GM18858 (cell line): ENCODE results near the gene RANGAP1.
"Not testable (repeated sequence)": the region's sequence is repeated elsewhere in the genome, so short reads cannot be mapped to it uniquely, and the experiment has no call there.

Source experiments
- ATAC-seq: cut with Tn5 transposase; IDR thresholded peaks from one replicate; pipeline ENCODE4 v1.9.1; 2021; ENCODE audit not compliant: unreplicated experiment

RANGAP1 gene

DNA sequence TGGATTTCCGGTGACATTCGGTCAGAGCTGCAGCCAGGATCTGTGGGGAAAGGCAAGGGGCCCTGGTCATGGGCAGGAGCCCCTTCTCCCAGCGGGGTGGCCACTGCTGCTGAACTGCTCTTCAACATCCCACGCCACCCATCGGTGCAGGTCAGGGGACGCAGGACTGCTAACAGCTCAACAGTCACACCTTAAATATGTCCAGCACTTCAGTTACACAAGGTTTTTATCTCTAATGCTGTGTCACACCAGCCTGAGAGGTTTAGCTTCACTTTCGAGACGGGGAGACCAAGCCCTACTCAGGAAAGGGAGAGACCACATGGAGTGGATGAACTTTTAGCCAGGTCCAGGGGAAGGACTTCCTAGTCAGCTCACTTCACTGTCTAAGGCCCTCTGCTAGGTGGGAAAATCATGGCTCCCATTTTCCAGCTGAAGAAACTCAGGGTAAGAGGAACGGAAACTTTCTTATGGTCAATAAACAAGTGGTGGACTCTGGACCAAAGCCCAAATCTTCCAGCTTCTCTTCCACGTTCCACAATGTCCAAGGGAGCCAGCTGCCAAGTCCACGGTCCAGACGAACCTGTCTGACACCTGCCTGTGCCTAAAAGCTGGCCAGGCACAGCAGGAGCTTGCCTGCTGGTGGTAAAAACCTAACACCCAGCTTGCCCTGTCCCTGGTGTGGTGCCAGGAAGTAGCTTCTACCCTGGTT is 24.3 kb downstream of the RANGAP1 start:
- ATAC-seq = no peak

DNA sequence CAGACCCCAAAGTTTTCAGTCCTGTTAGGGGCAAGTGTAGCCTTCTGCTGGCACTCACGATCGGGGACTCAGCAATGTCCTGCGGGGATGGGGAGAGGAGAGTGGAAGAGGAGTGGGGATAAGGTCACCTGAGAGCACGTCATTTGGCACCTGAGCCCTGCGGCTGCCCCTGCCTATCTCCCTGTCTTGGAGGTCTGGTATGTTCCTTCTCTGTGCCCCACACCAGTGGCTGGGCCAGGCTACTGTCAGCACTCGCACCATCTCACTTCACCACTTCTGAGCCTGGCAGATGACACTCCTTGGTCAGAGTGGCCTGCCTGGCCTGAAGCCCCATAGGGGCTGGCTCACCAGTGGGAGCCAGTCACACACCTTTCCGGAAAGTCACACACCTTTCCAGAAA is 25.1 kb downstream of the RANGAP1 start:
- ATAC-seq = no peak

DNA sequence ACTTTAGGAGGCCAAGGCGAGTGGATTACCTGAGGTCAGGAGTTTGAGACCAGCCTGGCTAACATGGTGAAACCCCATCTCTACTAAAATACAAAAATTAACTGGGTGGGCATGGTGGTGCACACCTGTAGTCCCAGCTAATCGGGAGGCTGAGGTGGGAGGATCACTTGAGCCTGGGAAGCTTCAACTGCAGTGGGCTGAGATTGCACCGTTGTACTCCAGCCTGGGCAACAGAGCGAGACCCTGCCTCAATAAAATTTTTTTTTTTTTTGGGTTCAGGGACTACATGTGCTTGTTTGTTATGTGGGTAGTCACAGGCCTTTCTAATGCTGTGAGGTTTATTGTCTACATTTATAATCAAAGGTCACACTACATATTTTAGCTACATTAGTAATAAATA is 26.2 kb downstream of the RANGAP1 start:
- ATAC-seq = not testable (repeated sequence)

DNA sequence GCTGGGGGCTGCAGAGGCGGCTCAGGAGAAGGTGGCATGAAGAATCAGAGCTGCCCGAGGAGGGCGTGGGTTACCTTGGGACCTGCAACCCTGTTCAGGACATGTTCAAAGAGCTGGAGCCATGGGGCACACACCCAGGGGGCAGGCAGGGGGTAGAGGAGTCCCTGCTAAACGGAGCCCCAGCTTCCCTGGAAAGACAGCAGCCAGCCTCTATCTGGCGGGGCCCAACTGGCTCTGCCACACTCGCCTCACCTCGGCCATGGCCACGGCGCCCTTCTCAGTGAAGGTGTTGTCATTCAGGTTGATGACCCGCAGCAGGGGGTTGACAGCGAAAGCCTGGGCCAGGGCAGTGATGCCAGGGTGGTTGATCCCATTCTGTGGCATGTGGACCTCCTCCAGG is 28.3 kb downstream of the RANGAP1 start:
- ATAC-seq = no peak

DNA sequence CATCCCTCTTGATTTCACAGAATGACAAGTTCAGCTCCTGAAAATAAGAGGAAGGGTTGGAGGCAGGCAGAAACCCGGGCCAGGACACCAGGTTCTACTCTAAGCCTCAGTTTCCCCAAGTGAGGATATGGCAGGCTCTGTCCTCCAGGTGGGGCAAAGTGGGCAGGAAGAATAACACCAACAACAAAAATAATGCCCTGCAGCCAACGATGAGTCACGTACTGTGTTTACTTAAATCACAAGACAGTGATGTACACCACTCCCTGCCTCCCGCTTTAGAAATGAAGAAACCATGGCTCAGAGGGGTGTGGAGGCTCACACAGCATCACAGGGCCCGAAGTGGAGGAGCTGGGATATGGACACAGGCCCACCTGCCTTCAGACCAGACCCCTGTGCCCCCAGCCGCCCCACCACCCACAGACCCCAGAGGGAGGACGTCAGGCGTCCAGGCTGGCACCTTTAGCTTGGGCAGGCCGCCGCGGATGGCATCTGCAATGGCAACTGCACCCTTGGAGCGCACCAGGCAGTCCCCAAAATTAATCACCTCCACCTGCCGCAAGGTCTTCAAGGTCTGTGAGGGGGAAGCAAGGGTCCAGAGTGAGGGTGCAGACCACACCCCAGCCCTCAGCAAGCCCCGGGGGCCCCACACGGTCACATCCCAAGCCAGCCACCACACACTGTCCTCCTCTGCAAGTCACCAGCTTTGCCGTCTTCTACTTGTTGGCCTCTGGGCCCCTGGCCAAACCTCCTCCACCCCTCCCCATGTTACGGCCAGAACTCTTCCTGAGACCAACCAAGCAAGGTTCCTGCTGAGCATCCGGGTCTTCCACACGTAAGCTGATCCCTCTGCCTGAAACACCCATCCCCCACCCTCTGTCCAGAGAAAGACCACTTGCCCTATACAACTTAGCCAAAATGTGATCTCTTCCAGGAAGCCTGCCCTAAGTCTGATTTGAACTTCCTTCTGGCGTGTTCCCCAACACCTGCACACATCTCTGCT is 29.4 kb downstream of the RANGAP1 start:
- no peak for ATAC-seq

DNA sequence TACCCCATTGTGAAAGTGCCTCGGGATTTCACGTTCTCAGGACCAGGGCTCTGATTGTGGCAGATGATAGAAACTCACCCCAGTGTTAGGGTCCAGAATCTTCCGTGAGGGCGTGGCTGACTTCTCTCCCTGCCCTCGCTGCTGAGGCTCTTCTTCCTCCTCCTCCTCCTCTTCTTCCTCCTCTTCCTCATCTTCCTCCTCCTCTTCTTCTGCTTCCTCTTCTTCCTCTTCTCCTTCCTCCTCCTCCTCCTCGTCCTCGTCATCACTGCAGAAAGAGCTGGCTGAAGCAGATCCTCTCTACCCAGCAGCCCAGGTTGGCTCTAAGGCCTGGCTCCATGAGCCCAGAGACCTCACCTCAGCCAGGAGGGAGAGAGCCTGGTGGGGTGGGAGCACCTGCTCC is 31.8 kb downstream of the RANGAP1 start:
- no peak for ATAC-seq

DNA sequence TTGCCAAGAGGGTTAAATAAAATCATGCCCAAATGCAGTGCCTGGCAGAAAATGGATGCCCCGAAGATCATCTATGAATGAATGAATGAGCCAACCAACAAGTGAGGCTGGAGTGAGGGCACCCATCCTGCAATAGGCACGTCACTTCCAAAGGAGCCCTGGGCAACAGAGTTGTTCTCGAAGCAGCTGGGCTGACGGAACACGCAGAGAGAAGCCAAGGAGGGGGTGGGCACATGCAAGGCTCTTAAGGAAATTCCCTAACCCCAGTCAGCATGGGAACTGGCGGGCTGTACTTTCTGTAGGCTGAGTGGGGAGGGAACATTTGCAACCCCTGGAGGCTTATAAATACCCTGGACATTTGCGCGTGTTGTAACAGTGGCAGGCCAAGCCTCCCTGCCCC is 33.6 kb downstream of the RANGAP1 start:
- ATAC-seq = no peak

DNA sequence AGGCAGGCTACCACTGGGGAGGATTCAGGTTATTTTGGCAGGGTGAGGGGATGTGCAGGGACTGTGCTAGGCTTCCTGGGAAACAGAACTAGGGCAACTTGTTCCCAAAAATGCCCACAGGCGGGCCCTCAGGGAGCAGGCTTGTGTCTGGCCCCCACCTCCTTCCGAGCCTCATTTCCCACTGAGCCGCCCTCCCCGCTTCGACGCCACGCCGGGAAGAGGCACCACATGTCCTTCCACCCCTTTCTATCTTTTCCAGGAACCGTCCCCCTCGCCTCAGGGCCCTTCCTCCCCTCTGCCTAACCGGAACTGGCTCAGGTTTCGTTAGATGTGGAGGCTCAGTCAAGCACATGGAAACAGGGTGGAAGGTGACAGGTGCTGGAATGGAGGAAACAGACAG is 35.9 kb downstream of the RANGAP1 start:
- no peak for ATAC-seq

DNA sequence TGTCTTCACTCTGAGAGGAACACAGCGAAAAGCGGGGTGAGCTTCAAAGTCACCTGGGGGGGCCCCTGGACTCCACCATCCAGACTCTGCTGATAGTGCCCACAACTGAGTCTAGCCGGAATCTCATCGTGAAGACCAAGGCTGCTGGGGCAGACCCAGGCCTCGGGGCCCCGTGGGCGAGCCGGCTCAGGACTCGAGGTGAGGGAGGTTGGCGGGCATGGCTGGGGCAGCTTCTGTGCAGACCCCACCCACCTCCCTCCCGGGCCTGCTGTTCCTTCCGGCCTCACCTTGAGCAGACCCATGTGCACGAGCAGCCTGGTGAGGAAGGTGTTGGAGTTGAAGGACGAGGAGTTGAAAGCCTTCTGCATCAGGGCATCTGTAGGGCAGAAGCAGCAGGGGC is 36.5 kb downstream of the RANGAP1 start:
- no peak for ATAC-seq

DNA sequence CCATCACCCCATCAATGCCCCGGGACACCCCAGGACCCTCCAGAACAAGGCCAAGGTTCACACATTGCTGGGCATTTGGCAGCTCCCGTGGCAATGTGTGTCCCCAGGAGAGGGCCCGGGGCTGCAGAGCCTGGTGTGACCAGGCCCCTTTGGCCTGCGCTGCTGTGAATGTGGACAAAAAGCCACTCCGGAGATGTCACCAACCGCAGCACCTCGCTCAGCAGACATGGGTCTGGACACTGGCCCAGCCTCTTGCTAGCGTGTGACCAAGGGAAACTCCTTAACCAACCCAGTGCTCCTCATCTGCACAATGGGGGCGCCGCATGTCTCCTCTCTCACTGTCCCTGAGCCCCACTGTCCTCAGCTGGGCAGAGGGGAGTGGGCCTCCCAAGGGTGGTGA is 37.2 kb downstream of the RANGAP1 start:
- ATAC-seq = no peak

DNA sequence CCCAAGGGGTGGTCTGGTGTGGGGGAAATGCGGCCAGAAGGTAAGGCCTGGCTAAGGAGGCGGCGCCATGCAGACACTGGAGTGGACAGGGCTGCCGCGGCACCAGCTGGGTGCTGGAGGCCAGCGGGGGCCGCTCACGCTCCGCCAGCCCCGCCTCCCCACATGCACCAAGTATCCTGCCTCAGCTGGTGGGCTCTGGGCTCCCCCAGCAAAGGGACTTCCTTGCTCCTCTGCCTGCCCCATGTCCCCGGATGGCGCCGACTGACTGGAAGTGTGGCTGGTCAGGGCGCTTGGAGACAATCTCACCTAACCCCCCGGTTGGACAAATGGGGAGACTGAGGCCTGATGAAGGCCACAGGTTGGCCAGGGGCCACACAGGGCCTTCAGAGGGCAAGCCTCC is 37.7 kb downstream of the RANGAP1 start:
- no peak for ATAC-seq

DNA sequence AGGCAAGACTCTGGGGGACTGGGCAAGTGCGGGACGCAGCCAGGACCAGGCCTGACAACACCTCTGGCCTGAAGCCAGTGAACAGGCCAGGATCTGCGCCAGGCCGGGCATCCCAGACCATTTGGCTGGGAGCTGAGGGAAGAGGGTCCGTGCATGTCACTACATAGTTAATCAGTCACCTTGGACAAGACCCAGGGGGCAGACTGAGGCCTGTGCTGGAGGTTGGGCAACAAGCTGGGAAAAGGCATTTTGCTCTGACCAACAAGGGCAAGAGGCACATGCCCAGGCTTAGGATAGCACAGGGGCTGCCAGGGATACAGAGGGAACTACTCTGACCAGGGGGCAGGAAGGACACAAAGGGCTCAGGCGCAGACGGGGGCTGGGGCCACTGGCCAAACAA is 38.3 kb downstream of the RANGAP1 start:
- ATAC-seq = no peak

DNA sequence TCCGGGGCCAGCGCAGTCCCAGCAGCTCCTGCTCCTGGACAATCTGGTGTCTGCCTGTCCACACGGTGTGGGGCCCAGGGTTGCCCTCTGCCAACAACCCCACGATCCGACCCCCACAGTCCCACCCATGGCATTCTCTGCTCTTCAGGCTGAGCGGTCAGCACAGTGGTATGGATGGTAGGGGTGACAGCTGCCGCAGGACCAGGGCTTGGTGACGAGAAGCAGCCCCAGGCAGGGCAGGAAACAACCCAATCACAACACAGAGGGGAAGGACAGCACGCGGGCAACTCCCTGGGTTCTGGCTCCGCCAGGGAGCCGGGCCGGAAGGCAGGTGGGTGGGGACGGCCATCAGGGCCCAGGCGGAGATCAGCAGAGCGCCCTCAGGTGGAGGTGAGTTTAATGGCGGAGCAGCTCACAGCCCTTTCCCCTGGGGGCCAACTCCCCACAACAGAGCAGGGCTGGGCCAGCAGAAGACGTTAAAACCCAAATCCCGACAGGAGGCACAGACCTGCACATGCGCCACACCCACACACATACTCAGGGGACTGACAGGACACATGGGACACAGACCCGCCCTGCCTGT is 40.0 kb downstream of the RANGAP1 start:
- no peak for ATAC-seq

DNA sequence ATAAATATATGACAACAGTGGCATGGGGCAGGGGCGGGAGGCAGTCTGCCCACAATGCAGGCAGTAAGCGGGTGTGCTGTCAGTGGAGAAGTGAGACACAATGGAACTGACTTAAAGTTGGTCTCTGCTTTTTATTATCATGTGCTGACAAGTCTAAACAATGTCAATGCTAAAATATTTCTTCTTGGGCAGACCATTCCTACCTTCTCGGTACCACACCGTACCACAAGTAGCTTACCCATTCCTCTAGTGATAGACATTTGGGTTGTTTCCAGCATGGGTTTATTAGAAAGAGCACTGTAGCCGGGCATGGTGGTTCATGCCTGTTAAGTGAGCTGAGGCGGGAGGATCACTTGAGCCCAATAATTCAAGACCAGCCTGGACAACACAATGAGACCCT is 42.6 kb downstream of the RANGAP1 start:
- ATAC-seq = no peak

DNA sequence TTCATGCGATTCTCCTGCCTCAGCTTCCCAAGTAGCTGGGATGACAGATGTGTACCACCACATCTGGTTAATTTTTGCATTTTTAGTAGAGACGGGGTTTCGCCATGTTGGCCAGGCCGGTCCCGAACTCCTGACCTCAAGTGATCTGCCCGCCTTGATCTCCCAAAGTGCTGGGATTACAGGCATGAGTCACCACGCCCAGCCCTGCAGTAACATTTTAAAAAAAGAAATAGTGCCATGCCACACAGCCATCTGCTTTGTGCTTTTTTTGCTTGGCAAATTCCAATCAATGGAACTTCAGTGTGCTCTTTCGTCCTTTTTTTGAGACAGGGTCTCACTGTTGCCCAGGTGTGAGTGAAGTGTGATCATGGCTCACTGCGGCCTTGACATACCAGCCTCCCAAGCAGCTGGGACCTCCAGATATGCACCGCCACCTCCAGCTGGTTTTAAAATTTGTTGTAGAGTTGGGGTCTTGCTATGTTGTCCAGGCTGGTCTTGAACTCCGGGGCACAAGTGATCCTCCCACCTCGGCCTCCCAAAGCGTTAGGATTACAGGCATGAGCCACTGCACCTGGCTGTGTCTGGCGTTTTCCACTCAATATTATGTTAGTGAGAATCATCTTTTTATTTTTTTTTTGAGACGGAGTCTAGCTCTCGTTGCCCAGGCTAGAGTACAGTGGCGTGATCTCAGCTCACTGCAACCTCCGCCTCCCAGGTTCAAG is 43.4 kb downstream of the RANGAP1 start:
- no peak for ATAC-seq

DNA sequence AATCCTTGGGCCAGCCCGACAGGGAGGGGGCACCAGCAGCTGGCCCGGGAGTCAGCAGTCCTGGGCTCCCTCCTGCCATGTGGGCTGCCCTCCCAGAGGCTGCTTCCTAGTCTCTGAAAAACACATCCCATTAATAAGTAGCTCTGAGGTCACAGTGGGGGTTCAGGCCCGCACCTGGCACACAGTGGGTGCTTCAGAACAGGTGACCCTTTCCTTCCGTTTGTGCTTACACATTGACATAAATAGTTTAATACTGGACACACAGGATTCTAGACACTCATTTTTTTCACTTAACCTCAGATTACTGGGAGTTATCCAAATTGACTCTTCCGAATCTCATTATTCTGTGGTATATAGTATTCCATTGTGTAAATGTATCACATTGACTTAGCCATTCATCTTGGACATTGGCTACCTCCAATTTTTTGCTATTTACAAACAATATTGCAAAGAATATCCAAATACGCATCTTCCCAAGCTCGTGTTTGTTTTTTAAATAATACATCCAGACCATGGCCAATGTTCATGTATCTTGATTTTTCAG is 44.8 kb downstream of the RANGAP1 start:
- ATAC-seq = no peak

DNA sequence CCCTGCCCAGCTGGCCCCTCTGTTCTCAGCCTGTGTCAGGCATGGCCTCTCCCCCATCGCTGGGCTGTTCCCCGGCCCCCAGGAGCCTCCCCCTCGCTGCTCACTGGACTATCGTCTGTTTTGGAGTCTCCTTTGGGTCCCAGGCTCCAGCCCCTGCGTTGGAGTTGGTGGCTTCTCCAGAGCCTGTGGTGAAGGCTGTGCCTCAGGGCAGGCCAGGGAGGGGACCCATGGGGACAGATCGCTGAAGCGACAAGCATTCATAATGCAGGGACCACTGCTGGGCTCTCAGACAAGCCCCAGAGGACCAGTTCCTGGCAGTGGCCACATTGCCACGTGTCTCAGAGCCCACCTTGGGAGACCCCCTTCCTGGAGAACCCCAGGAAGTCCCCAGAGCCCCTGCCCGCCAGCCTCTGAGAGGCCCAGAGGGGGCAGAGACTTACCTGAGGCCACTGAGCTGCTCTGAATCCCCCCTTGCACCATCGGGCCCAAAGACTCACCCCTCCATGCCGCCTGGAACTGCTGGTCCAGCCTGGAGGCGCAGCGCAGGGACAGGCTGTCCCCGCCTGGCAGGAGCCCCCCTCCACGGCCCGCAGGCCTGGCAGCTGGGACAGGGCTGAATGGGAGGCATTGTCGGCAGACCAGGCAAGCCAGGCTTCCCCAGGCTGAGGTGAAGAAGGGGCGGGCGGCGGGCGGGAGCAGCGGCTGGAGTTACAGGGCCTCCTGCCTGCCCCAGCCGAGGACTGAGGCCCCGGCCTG is 45.4 kb downstream of the RANGAP1 start, which contains the start of gene CHADL:
Gene CHADL (minus strand): TSS at position 555 of the 756 bp plus-strand sequence. CDS start 50 bp downstream, at position 505.
- ATAC-seq = no peak

DNA sequence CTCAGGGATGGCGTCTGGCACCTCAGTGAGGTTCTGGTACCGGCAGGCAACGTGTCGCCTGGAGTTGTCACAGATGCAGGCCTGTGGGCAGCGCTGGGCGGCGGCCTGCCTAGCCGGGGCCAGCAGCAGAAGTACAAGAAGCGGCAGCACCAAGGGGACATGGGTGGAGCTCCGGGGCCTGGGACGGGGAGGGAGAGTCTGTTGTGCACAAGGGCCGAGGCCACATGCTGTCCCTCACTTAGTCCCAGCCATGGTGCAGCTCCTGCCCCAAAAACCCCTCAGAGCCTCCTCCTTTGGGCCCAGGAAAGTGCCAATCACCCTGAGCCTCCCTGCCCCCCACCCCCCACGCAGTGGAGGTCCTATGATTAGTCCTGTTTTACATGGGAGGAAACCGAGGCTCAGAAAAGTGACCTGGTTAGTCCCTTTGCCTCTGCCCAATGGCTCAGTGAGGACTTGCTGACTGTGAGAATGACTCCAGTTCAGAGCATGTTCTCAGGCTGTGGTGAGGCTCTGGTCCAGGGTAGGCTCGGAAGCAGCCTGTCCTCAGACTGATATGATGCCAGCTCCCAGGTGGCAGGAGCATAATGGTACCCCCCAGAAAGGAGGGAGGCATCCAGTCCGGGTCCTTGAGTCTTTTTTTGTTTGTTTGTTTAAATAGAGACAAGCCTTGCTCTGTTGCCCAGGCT is 46.4 kb downstream of the RANGAP1 start:
- no peak for ATAC-seq
